ENCODE data around the gene PPDPF. TPM values are rescaled to one million over a fixed set of nuclear protein-coding genes. Genes with fewer than 3 reads are reported as not detected.
A peak's percentile ranks its signal among the peaks of the same experiment; 100 is the strongest.

The PPDPF gene
- total and polyA plus RNA-seq, 2 of the 8 experiments (the other 6 are each of a cell fraction or from before 2014, with no cell fraction given): 30.5 to 138 TPM

DNA sequence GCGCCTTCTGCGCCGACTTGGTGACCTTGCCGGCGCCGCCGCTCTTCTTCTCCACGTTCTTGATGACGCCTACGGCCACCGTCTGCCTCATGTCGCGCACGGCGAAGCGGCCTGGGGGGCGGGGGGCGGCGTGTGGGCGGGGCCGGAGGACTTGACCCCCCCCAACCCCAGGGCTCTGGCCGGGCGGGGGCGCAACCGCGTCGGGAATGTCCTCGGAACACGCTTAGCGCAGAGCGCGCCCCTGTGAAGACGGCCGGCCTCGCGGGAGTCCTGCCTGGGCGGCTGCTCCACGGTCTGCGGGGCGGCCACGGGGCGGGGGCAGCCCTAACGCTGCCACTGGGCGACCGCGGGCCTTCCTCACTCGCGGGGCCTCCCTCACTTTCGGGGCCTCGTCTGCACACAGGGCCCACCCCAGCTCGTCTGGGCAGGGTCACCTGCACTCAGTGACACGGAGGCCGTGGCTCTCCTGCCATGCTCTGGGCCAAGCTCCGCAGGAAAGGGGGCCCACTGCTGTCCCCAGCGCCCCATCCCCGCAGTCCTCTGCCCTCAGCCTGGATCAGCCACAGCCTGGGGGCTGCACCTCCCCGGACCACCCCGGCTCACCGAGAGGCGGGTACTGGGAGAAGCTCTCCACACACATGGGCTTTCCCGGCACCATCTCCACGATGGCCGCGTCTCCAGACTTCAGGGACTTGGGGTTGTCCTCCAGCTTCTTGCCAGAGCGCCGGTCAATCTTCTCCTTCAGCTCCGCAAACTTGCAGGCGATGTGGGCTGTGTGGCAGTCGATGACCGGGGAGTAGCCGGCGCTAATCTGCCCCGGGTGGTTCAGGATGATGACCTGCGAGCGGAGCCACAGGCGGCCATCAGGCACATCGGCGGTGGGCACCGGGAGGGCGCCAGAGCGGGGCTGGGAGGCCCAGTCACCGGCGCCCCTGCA is 32.0 kb upstream of the PPDPF start:
- peak overlapping the region; percentile 14 for H3K4ac ChIP-seq (replicated peaks; ENCODE audit: insufficient read length, low read depth, low read length)
- no peak overlapping the region; the same call in 1 of the 2 replicates for H2BK5ac ChIP-seq (ENCODE audit: low read depth, low read length)
- no peaks in the 10 kb centered on the region for H3K79me2 ChIP-seq (ENCODE audit: control insufficient read depth in 1 of 2, insufficient read depth in 2 of 2, low read length in 2 of 2)
- no peak overlapping the region for H2BK120ac ChIP-seq (replicated peaks; ENCODE audit: low read depth, low read length)
- H3K79me1 ChIP-seq (ENCODE audit: low read depth, low read length): no peaks in the 10 kb centered on the region
- H3K4me2 ChIP-seq (ENCODE audit: insufficient read depth in 1 of 2, low read depth in 2 of 2, low read length in 2 of 2): peak overlapping the region; percentile 63 to 72
- H3K9me3 ChIP-seq (ENCODE audit: insufficient read depth in 2 of 2, low read depth in 1 of 2, low read length in 1 of 2): peaks cover 4% of the 10 kb centered on the region in 2 experiments; a peak in 1 of 4 replicates
- DNase-seq (ENCODE audit: low read depth in 1 of 2, low spot score in 2 of 2) (peak in 1 of 2 experiments; percentile 76), FAIRE-seq (no peak)
- no peak overlapping the region for H3K27ac ChIP-seq (ENCODE audit: low read depth, low read length)
- H3K36me3 ChIP-seq (ENCODE audit: control insufficient read depth in 2 of 4, insufficient read depth in 4 of 4, low read length in 3 of 4): peaks cover 0 to 8% (median 1%) of the 10 kb centered on the region in 4 experiments; a peak in 5 of 8 replicates
- no peak overlapping the region for H2AK5ac ChIP-seq (ENCODE audit: low read depth, low read length)
- no peak overlapping the region for H3K14ac ChIP-seq (ENCODE audit: insufficient read length)
- H2BK15ac ChIP-seq (ENCODE audit: low read length): peak overlapping the region; percentile 72; the same call in 1 of the 2 replicates
- no peak overlapping the region for H3K56ac ChIP-seq (replicated peaks; ENCODE audit: insufficient read length, low read depth, low read length)
- H3K9ac ChIP-seq (replicated peaks in 1 of 4; ENCODE audit: extremely low read depth in 1 of 4, low read depth in 3 of 4, low read length in 3 of 4): no peak overlapping the region
- peaks cover 0 to 8% of the 10 kb centered on the region in 2 experiments for H4K20me1 ChIP-seq (replicated peaks in 1 of 2; ENCODE audit: control insufficient read depth in 1 of 2, insufficient read depth in 2 of 2, low read length in 2 of 2)
- peak overlapping the region; percentile 60; the same call in 1 of the 2 replicates for H3K18ac ChIP-seq (ENCODE audit: extremely low read depth, low read length)
- peak overlapping the region; percentile 35; the same call in 1 of the 2 replicates for H4K8ac ChIP-seq (ENCODE audit: extremely low read depth, insufficient read depth, low read length)
- 0 out of 2 replicates have a peak overlapping the region, but pooled peaks have one; percentile 75 for H2BK12ac ChIP-seq (ENCODE audit: low read depth, low read length)
- H3K4me1 ChIP-seq (replicated peaks in 1 of 4; ENCODE audit: control insufficient read depth in 3 of 4, insufficient read depth in 4 of 4, low read length in 3 of 4): peaks cover 0 to 14% (median 6%) of the 10 kb centered on the region in 4 experiments; a peak in 5 of 7 replicates
- no peak overlapping the region for H2AFZ ChIP-seq (ENCODE audit: low read length)
- H3K23me2 ChIP-seq (ENCODE audit: low read depth, low read length): peaks cover 16% of the 10 kb centered on the region; the same call in 1 of the 2 replicates
- WGBS, 2 experiments (ENCODE audit: extremely low coverage in 1 of 2, insufficient coverage in 1 of 2, insufficient read length in 1 of 2, insufficient replicate concordance in 2 of 2, low coverage in 1 of 2, low lambda C conversion rate in 2 of 2, missing lambda C conversion rate in 1 of 2): 42% methylated on average over 61 of the region's 83 CpGs; no CpG with 5 or more reads in 1 of the 2 experiments
- ChIA-PET CTCF (ENCODE audit: partially characterized antibody) (interaction anchor here (1.0 kb wide), 1 partner anchor 10 kb away, joined by 3 read pairs; no protein-coding TSS in a partner anchor), POLR2A (ENCODE audit: partially characterized antibody) (interaction anchor here (1.0 to 1.3 kb wide), 4 partner anchors 9 to 18 kb away, joined by 3 to 8 read pairs (median 4); partner anchors contain the start of gene KCNQ2)
- peaks cover 0 to 21% (median 15%) of the 10 kb centered on the region in 4 experiments; a peak in 6 of 7 replicates for H3K27me3 ChIP-seq (replicated peaks in 1 of 4; ENCODE audit: control insufficient read depth in 3 of 4, extremely low read depth in 1 of 4, insufficient read depth in 3 of 4, low read length in 3 of 4)
- no peak overlapping the region for H2BK20ac ChIP-seq (ENCODE audit: low read length)
- peak overlapping the region in 3 of 4 experiments; percentile 3 to 56 (median 14); a peak in 4 of 8 replicates for H3K4me3 ChIP-seq (ENCODE audit: extremely low read depth in 1 of 4, insufficient read depth in 2 of 4, low read depth in 3 of 4, low read length in 4 of 4)
- no peak overlapping the region for H3K23ac ChIP-seq (ENCODE audit: insufficient read length)
- no peak overlapping the region for H4K91ac ChIP-seq (replicated peaks; ENCODE audit: insufficient read length, low read length)
- H4K5ac ChIP-seq (ENCODE audit: insufficient read length, low read depth, low read length): peak overlapping the region; percentile 15
- no peak for TF ChIP-seq ZNF274 (IDR thresholded peaks at IDR 0.05; ENCODE audit: borderline replicate concordance, extremely low read depth, low read length)
- no peak for TF ChIP-seq BRCA1 (IDR thresholded peaks at IDR 0.05; ENCODE audit: low read depth, low read length)
- TF ChIP-seq, protein P1, sequence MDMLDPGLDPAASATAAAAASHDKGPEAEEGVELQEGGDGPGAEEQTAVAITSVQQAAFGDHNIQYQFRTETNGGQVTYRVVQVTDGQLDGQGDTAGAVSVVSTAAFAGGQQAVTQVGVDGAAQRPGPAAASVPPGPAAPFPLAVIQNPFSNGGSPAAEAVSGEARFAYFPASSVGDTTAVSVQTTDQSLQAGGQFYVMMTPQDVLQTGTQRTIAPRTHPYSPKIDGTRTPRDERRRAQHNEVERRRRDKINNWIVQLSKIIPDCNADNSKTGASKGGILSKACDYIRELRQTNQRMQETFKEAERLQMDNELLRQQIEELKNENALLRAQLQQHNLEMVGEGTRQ (IDR thresholded peaks at IDR 0.05; ENCODE audit: low read length): no peak
- TF ChIP-seq NRF1 (IDR thresholded peaks at IDR 0.05; ENCODE audit: low read depth, low read length): no peak
- no peak for TF ChIP-seq MAFK (IDR thresholded peaks at IDR 0.05; ENCODE audit: low read depth, low read length)
- no peak for TF ChIP-seq FOSL1 (IDR thresholded peaks at IDR 0.05; ENCODE audit: insufficient read depth, low read depth, low read length)
- TF ChIP-seq PHF8 (conservative IDR thresholded peaks at IDR 0.05; ENCODE audit: low read depth, low read length): no peak
- TF ChIP-seq TAF1 (IDR thresholded peaks at IDR 0.05; ENCODE audit: low read depth, low read length): no peak
- TF ChIP-seq CBX5 (IDR thresholded peaks at IDR 0.05; ENCODE audit: low read depth, low read length): no peak

Data from H1 (cell line).